ENCODE results near the gene ITPR2.

DNA sequence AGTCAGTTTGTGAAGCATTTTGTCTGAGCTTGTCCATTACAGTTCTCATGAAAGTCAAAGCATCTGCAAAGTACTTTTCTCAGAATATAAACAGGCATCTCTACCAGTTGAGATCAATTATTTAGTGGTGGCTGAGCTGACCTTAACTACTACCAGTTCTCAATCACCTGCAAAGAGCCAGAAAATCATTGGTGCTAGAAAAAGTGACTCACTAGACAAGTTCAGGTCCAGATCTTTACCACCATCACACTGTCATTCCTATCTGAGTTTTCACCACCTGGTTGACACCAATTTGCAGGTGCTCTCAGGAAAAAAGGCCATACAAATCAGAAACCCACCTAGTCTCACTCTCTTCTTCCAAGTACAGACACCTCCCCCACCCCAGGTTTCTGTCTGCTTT is 33.3 kb downstream of the ITPR2 start:
- TF ChIP-seq EZH2phosphoT487 (IDR thresholded peaks at IDR 0.05; ENCODE audit: insufficient read depth, low read depth) (no peak), EZH2 (IDR thresholded peaks at IDR 0.05; ENCODE audit: insufficient read depth, poor library complexity, severe bottlenecking) (no peak)
